Left hindlimb (tissue), 1 donor: ENCODE measurements around the gene KCNQ1OT1.

ENCODE experiments used
- DNase-seq: peaks from one replicate; pipeline ENCODE4 v3.0.0-alpha.2; 2018

The KCNQ1OT1 gene

DNA sequence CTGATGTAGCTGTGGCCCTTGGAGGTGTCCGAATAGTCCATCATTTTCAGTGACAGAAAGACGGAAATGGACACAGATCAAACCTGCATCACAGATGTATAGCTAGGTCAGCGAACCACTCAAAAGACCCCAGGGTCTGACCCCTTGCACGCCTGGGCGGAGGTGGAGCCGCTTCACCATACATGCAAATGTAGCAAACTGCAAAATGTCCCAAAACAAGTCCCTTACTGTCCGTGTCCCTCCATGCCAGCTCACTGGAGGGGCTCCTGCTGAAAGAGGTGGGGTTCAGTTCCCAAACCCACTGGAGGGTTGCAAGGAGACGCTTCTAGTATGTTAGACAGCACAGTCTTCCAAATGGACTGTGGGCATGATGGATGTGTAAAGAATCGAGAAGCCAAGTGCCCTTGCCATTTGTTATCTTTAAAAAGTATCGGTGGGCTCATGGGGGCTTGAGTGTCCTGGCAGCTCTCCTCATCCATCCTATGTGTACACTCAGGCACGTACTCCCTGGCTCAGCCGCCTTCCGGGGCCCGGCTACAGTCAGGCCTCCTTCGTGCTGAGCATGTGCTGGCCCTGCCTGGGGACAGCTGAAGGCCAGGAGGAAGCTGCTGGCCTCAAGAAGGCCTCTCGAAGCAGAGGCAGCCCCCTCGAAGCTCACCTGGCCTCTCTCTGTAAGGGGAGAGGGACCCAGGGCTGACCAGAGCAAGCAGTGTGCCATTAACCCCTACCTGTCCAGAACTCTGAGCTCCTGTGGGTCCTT lies 20.2 kb upstream of the KCNQ1OT1 start:
- DNase-seq, result no peak

DNA sequence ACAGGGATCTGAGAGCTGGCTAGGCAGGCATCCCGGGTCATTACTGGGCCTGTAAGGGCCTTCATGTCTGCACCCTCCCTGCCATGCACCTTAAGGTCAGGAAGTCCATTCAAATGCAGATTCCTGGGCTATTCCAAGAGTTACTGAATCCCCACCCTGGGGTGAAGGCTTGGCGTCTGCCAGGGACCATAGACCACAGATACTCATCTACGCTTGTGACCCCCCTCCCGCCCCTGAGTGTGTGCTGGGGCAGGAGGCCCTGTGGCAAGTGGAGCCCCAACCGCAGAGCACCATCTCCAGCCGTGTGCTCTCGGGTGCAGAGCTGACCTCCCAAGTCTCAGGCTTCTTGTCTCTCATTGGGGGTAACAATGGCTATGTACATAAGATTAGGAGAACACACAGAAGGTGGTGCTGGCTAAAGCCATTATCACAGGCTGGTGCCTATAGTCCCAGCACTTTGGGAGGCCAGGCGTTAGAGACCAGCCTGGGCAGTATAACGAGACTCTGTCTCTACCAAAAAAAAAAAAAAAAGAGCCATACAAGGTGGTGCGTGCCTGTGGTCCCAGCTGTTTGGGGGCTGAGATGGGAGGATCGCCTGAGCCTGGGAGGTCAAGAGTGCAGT lies 19.1 kb upstream of the KCNQ1OT1 start:
- no peak for DNase-seq

DNA sequence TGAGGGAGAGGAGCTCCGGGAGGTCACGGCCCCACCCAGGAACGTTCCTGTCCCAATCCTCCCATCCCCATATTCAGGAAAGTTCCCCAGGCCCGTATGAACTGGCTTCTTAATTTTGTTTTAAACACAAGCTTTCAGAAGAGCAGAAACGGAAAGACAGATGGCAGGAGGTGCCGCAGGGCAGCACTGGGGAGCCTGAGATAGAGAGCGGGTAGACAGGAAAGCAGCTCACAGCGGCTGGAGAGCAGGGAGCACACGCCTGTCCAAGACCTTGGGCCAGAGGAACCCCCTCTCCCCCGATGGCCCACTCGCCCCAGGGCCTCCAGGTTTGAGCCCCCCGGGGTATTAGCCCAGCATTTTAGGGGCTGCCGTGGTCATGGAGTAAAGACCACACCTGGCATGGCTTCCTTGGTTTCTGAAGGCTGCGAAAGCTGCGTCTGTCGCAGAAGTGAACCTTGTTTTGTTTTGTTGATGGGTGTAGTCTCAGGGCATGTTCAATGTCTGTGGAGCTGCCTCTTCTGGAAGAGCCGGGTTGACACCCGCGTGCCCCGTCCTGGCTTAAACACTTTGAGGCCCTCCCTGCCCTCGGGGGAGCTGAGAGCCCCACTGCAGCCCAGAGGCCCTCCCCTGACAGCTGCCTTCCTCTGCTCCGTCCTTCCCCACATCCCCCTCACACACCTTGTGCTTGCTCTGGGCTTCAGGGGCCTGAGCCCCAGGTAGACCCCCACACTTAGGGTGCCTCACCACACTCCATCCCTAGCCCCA lies 17.9 kb upstream of the KCNQ1OT1 start:
- DNase-seq, result no peak

DNA sequence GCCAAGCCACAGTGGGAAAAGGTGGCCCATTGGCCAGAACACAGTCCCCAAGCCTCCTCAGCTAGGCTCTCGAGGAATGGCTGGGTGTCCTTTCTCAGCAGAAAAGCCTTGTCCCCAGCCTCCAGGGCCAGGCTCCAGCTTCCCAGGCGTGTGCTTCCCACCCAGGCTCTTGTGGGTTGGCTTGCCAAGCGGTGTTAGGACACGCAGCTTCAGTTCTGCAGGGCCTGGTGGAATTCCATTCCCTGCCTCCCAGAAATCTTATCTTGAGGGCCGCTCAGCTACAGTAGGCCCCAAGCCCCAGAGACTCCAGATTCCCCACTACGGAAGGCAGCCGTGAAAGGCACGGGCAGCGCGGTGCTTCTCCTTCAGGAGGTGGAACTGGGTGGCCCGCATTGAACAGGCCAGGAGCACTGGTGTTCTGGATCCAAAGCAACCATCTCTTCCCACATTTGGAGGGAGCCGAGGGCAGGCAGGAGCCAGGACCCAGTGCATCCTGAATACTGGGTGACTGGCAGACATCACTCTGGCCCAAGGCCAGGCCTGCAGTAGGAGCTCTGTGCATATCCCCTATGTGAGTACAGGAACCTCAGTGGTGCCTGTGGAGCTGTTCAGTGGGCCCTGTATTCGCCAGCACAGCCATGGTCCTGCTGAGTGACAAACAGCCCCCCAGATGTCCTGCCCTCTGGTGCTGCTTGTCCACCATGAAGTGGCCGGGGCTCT lies 16.7 kb upstream of the KCNQ1OT1 start:
- no peak for DNase-seq

DNA sequence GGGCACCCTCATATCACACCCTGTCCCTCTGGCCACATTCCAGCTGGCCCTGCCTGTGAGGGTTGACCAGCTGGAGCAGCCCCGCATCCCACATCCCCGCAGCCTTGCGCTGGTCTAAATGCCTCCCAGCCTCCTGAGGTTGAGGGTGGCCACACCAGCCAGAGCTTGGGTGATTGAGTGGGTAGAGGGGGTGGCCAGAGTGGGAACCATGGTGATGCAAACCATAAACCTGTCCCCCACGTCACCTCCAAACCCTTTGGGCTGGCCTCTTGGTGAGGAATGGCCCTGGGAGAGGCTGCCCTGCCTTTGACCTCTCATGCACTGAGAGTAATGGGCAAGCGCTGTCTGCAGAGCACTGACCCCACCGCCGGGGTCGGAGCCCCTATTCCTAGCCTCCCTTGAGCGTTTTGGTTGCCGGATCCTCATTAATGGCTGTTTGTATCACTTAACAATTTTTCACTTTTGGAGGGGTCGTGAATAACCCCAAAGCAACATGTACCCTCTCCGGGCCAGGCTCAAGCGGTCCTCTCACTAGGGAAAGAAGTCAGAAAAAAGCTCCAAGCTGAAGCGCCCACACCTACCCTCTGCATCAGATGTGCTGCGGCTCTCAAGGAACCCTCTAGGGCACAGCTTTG lies 16.0 kb upstream of the KCNQ1OT1 start:
- DNase-seq, result no peak

DNA sequence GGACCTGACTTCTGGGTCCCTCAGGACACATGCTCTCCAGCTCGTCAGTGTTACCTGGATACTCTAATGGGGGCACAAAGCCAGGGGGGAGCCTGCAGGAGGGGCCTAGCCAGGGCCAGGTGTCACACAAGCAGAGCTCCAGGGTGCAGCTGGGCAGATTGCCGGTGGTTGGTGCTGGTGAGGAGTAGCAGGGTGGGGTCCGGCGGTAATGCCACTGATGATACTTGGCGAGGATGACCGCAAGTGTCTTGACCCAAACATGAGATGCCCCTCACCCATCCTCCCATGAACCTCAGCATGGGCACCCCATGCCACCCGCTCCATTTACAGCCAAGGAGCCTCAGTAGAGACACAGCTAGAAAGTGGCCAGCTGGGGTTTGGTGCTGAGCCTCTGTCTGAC lies 15.1 kb upstream of the KCNQ1OT1 start:
- no peak for DNase-seq

DNA sequence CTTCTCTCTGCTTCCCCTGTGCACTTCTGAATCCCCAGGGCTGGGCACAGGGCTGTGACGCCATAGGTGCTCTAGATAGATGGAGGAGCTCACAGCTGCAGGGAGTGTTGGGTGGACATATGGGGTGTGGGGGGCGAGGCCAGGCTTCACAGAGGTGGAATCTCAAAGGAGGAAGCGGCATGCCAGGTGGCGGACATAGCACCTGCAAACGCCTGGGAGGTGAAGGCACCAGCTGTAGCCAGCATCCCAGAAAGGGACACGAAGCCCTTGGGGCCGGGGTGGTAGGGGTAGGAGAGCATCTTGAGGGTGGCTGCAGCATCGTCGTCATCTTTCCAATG lies 14.6 kb upstream of the KCNQ1OT1 start:
- DNase-seq, result no peak

DNA sequence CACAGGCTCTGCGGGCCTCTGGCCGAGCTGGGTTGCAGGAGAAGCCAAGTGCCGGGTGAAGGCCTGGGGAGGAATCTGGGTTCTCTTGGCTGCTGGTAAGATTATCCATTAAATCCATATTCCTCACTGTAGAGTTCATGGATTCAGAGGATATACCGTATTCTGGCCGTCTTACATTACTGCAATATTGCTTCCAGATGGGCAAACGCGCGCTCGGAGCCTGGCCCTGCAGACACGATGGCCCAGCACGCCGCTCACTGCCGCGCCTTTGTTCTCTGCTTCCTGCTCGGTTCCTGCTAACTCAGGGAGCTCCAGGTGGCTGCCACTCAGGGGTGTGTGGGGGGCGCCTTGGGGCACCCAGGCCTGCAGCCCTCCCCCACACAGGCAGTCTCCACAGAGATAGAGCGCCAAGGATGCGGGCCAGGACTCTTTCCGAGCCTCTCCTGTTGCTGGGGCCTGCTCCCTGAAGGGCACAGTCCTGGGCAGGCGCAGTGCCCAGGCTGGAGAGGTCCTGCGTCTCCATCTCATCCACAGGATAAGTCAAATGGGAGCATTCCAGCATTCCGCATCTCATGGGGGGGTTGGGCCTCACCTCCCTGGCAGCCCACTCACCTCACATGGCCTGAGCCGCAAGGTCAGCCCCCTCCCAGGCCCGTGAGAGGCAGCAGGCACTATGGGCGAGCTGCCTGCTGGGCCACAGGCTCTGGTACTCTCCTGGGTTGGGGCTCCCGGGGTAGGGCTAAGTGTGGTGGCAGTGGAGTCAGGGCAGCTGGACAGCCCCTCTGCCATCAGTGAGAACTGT lies 14.1 kb upstream of the KCNQ1OT1 start:
- peak; percentile 86 for DNase-seq

DNA sequence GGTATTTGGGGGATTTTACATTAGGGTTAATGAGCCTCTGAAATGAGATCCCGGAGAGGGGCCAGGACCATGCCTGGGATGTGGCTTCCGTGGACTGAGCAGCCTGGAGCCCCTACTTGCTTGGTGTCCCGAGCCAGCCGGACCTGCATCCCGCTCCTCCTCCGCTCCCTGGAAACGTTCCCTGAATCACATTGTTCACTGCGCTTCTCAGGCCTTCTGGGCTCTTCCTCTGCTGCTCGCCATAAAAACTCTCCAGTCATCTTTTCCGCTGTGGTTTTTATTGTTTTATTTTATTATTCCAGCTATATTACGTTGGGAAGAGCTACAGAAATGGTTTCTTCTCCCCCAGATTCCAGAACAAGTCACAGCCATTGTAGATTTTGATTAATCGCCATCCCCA lies 13.3 kb upstream of the KCNQ1OT1 start:
- DNase-seq, result no peak

DNA sequence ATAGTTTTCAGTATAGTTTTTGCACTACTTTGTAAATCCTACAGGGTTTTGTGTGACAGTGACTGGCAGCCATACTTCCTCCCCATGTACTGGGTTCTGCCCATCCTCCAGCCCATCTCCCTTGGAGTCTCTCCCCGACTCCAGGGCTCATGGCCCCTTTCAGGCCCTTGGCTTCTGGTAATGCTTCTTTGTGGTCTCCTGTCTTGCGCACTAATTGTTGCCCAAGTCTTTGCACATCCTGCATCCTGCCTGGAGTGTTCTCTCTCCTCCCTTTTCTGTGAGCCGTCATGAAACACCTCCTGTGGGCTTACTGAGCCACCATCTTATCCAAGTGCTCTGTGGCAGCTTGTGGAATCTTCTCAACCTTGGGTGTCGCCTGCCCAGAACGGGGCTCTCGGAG lies 11.4 kb upstream of the KCNQ1OT1 start:
- DNase-seq, result no peak

DNA sequence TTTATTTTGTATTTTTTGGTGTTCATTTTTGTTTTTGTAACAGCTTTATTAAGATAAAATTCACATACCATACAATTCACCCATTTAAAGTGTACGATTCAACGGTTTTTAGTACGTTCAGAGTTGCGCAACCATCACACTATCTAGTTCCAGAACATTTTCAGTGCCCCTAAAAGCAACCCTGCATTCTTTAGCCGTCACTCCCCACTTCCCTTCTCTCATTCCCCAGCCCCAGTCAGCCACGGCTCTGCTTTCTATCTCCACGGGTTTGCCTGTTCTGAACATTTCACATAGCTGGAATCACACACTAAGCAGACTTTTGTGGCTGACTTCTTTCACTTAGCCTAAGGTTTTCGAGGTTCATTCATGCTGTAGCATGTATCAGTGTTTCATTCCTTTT lies 9.6 kb upstream of the KCNQ1OT1 start:
- no peak for DNase-seq

DNA sequence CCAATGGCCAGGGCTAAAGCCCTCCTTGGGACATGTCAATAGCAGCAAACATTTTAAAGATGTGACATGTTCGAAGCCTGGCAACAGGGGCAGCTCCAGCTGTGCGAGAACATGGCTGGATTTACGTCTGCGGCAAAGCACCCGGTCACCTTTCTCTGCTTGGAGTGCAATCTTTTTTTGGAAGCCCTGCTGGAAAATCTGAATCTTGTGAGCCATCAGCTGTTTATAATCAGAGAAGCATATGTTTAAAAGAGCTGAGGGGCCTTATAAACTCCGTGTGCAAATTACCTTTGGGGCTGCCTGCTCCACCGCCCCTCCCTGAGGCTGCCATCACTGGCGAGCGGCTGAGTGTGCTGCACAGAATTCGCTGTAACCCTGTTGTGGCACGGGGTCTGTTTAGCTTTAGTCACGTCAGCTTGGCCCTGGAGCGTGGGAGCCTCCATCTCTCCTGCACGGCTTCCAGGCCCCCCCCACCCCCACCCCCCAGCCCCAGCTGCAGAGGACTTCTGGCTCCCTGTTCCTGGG lies 9.0 kb upstream of the KCNQ1OT1 start:
- peak; percentile 83 for DNase-seq

DNA sequence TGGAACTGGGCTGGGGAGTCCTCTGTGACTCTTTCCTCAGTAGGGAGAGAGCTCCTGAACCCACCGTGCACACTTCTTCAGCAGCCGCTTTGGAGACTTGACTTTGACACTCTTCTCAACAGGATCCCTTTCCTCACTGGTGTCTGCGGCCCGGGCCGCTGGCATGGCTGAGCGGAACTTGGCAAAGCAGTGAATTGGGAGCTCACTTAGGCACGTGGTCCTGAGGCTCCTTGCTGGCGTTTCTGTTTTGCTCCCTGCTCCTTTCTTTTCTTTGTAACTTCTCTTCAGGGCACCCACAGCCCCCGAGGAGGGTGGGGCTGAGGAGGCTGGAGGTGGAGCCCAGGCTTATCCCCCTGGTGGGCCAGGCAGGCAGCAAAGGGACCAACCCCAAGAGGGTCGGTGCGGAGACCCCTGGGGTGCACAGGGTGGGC lies 8.4 kb upstream of the KCNQ1OT1 start:
- peak; percentile 73 for DNase-seq

DNA sequence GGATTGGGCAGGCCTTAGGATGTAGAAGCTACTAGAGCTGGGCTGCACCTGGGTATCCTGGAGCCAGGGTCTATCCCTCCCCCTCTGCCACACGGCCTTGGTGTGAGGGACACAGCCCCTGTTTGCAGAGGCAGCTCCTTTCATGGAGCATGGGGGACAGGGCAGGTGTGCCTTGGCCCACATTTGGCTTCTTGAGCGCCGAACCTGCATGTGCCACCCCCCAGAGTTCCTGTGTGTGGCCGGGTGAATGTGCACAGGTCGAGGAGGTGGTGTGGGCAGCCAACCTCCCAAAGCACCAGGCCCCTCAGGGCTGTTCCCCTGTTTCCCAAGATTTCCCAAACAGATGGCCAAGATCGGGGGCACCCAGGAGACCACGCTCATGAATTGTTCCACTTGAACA lies 7.9 kb upstream of the KCNQ1OT1 start:
- no peak for DNase-seq

DNA sequence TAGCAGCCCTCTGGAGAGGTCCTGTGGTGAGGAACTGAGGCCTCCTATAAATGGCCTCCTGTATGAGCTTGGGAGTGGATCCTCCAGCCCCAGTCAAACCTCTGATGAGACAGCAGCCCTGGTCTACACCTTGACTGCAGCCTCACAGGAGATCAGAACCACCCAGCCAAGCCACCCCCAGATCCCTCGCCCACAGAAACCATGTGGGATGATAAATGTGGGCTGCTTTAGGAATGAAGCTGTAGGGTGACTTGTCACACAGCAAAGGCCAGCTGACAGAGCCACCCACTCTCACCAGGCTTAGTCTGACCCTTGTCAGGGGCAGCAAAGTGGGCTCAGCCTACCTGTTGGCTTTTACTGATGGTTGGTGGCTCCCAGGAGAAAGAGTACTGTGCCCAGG lies 6.5 kb upstream of the KCNQ1OT1 start:
- no peak for DNase-seq

DNA sequence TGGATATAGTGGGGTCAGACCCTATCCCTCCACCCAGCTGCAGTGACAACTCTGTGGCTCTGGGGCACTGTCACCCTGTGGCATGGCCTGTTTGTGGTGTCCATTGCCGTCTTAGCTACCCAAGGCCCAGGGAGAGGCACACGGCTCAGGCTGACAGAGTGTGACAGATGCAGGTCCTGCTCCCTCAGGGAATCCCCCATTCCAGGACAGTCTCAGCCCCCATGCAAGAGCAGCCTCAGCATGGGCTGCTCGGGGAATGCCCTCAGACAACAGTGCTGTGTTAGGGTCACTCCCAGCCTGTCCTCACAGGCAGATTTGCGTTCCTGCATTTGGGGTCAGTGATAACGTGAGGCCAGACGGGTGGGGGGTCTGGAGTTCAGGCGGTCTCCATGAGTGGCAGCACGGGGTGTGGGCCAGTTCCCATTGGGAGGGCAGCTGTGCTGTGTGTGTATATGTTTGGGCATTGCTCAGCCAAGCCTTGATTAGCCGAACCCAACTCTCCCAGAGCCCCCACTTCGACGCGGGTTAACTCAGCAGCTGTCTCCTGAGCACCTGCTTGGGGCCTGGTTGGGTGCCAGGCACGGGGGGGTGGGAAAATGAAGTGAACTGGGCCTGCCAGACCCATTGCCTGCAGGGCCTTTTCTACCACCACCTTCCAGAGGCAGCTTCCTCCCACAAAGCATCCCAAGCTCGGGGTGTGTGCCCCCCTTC lies 5.3 kb upstream of the KCNQ1OT1 start:
- peak; percentile 83 for DNase-seq

DNA sequence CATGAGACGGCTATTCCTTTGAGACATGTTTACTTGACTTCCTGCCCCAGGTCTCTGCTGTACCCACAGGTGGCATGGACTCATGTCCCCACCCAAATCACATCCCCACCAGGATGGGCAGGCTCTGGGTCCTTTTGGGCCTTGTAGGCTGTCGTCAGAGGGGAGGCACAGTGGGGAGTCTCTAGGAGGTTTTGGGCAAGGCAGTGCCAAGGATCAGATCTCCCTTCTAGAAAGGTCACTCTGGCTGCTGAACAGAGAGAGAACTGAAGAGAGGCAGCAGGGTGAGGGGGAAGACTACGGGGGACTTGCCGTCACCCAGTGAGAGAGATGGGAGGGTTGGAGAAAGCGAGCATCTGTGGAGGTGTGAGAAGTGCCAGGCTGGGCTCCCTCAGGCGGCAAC lies 4.6 kb upstream of the KCNQ1OT1 start:
- peak; percentile 26 for DNase-seq

DNA sequence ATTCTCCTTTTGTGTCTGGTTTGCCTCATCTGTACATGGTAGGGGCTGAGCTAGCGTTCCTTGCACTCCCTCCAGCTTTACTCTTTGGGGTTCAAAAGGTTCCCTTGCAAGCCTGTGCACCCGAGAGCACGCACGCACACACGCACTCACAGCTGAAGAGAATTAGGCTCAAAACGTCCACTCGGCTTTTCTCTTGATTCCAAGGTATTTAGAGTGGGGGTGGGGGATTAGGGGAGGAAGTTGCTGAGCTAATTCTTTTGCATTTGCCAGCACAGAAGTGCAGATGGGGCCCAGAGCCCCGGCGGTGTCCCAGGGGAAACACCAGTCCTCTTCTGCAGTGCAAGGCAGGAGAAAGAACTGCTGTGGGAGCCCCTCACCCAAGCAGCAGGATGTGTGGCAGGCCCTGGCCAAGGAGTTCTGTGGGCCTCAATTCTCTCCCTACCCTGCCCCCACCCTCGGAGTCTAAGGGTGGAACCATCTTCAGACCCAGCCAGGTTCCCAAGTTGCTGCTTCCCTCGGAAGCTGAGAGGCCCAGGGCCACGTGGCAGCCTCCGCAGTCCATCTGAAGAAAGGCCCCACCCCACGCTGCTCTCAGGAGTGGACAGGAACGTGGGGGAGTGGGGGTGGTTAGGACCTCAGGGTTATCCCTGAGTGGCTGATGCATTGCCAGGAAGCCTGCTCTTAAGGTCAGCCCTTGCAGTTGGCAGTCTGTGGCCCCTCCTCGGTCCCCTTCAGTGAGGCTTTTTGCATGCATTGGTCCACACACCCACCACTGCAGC lies 3.8 kb upstream of the KCNQ1OT1 start:
- DNase-seq, result peak; percentile 77

DNA sequence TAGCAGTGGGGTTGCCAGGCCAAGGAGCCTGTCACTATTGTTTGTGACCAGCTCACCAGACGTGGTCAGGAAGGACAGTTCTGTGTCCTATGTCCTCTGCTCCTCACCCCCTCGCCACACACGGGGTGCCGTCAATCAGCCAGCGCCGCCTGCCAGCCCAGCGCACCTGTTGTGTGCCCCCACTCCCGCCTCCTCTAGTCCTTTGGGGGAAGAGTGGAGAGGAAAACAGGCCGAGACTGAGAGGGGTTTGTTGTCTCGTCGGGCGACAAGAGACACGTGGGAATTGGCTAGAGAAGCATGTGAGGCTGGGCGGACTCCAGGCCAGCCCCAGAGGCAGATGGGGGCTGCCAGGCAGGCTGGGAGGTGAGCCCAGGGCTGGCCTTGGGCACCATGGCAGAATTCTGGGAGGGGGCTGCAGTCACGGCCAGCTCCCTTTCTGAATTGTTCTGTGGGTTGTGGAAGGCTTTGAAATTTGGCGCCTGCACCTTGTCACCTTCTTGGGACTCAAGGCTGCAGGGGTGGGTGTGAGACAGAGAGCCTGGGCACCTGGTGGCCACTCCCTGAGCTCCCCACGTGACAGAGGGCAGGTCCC lies 3.1 kb upstream of the KCNQ1OT1 start:
- peak; percentile 64 for DNase-seq

DNA sequence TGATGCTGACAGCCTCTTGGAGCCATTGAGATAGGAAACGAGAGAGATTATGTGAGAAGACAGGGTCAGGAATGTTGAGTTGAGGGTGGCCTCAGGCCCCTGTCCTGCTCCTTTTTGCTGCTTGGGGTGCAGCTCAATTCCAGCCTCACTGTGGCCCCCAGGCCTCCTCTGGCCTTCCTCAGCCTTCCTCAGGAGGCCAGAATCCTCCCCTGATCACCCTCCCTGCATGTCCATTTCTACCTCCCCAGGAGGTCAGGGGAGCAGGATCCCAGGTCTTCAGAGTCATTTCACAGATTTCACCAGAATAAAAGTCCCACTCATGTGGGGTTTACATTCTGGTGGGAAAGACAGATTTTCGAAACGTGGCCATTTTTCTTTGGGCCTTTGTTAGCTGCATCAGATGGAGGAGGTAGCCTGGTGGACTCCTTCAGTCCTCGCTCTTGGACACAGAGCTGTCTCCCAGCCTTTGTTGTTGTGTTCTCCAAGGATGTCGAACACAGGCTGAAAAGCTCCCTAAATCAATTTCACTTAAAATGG lies 2.2 kb upstream of the KCNQ1OT1 start:
- DNase-seq, result peak; percentile 12
